Fibroblast of the aortic adventitia (primary cell): ENCODE data around the gene ABCC11. TPM values are rescaled to one million over a fixed set of nuclear protein-coding genes. Genes with fewer than 3 reads are reported as not detected.
"Not testable (repeated sequence)": the region's sequence is repeated elsewhere in the genome, so short reads cannot be mapped to it uniquely, and the experiment has no call there.

Experiments
- DNase-seq: peaks from one replicate; pipeline ENCODE4 v3.0.0-alpha.2; 2010; ENCODE audit warnings: low read depth
- H3K4me3 ChIP-seq: 2 replicates; pipeline ENCODE4 v1.5.1; 2011; ENCODE audit warnings: low read depth, mild to moderate bottlenecking, control low read depth, low read length, moderate library complexity
- total RNA-seq: library from RNA; depleted of rRNA; stranded (reverse); fragments of >200 nt; gene quantifications from 2 replicates; pipeline ENCODE4 v1.2.3, GENCODE V29; 2012; ENCODE audit warnings: low replicate concordance
- TF ChIP-seq, protein P1 (sequence below): IDR thresholded peaks from 2 replicates; pipeline ENCODE4 v1.5.1; 2011; ENCODE audit warnings: mild to moderate bottlenecking, low read length, control low read depth, inconsistent platforms; ENCODE audit not compliant: insufficient read depth

Gene ABCC11
- total RNA-seq, 1 donor: 0.09 TPM

DNA sequence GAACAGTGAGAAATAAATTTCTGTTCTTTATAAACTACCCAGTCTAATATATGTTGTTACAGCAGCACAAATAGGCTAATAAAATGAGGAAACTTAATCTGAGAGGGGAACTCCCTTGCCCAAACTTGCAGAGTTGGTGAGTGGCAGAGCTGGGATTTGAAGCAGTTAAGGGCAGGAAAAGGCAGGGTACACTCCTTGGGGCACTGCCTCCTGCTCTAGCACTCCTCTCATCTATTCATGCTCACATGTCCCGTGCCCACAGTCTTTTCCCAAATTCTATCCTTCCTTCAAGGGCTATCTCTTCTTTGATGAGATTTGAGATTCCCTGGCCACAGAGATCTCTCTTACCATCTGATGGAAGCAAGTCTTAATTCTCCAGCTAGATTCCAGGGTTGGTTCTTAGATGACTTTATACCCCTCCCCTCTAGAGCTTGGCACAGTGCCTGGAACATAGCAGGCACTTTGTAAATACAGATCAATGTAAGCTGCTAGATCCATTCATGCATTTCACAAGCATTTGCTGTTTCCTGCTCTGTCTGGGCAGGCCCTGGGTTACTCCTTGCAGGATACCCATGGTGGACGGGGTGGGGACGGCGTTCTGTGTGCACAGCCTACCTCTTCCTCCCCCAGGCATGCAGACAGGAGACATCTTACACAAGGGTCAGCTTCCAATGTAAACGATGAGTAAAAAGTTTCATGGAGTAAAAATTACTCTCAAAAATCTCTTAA is 52.3 kb downstream of the ABCC11 start:
- TF ChIP-seq, protein P1, sequence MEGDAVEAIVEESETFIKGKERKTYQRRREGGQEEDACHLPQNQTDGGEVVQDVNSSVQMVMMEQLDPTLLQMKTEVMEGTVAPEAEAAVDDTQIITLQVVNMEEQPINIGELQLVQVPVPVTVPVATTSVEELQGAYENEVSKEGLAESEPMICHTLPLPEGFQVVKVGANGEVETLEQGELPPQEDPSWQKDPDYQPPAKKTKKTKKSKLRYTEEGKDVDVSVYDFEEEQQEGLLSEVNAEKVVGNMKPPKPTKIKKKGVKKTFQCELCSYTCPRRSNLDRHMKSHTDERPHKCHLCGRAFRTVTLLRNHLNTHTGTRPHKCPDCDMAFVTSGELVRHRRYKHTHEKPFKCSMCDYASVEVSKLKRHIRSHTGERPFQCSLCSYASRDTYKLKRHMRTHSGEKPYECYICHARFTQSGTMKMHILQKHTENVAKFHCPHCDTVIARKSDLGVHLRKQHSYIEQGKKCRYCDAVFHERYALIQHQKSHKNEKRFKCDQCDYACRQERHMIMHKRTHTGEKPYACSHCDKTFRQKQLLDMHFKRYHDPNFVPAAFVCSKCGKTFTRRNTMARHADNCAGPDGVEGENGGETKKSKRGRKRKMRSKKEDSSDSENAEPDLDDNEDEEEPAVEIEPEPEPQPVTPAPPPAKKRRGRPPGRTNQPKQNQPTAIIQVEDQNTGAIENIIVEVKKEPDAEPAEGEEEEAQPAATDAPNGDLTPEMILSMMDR: no peak
- H3K4me3 ChIP-seq: no peak overlapping the region
- DNase-seq: peak; percentile 23

DNA sequence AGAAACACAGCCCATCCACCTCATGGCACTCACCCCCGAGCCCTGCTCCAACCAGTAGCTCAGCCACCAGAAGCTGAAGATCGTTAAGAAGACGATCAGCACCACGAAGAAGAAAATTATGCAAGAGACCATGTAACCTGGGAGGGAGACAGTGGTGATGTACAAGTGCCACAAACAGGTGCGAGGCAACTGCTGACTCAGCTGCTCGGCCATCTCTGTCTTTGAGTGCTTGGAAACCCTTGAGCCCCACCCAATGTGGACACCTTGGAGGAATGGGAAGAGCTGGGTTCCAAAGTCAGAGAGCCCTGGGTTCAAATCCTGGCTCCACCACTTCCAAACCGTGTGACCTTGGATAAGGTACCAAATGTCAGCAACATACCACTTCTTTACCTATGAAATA is 53.5 kb downstream of the ABCC11 start:
- DNase-seq: no peak
- no peak overlapping the region for H3K4me3 ChIP-seq
- TF ChIP-seq, protein P1: no peak

DNA sequence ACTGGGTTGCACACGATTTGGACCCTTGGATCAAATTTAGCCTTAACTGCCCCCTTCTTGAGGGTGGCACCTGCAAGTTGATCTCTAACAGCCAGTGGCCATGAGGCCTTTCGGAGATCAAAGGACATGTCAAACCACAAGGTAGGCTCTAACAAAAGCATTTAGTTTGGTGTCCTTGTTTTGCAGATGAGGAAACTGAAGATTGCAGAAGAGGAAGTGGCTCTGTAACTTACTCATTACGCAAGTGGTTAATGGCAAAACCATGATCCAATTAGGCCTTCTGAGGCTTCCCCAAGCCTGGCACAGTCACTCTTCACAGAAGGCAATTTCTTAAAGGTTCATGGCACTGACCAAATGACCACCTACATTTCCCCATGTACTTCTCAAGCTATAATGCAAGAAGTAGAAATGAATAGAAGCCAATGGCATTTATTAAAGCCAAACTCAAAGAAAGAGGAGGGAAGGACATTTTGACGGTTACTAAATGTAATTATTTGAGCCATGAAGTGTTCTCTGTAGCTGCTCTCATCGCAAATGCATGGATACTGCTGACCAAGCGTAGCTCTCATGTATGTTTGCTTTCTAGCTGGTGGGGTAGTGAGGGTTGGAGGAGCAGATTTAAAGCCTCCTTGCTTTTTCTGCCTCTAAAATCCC is 58.8 kb downstream of the ABCC11 start:
- TF ChIP-seq, protein P1: no peak
- no peak for DNase-seq
- no peak overlapping the region for H3K4me3 ChIP-seq

DNA sequence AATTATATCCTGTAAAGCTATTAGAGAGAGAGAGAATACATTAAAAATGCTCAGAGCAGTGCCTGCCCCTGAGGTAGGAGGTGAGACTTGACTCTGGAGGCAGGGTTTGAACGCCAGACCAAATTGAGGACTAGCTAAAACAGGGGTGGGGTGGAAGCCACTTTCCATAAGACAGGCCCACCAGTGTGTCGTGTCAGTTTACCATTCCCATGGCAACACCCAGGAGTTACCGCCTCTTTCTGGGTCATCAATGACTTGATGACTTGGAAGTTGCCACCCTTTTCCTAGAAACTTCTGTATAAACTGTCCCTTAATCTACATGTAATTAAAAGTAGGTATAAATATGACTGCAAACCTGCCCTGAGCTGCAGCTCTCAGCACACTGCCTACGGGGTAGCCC is 59.6 kb downstream of the ABCC11 start:
- no peak for DNase-seq

DNA sequence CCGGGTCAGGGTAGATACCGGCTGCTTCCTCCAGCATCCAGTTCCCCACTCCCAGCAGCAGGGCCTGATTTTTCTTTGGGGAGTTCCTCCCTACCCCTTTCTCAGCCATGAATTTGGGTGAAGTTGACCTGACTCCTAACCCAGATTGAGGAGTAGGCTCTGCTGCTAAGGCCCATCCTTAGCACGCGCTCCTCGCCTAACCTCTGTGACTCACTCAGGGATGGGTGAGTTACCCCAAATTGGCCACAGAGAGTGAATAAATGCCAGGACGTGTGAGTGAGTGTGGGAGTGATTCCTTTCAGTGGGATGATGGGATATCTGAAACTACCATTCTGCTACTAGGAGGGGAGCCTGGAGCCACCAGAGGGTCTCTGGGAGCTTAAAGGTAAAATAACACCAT is 62.7 kb downstream of the ABCC11 start:
- no peak overlapping the region for H3K4me3 ChIP-seq
- TF ChIP-seq, protein P1: no peak
- no peak for DNase-seq

More for the DNA sequence above, 59.6 kb downstream of the ABCC11 start:
- H3K4me3 ChIP-seq: no peak overlapping the region
- TF ChIP-seq, protein P1: no peak

DNA sequence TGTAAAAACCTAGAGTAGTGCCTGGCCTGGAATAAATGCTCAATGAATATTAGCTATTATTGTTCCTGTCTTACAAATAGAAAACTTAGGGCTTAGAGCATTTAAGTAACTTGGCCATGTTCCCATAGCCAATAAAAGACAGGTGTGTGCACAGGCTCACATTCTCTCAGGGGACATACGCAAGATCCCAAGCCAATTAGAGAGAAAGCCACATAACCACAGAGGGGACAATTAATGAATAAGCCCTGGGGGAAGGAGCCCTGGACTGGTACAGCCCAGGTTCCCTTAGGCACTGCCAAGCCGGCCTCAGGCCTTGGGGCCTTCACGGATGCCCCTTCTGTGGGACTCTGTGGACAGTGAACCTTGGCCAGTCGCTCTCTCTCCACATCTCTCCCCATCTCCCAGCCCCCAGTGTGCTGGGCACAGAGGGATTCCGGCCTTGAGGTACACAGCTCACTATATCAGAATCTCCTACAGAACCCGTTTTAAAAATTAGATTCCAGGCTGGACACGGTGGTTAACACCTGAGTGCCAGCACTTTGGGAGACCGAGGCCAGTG is 64.3 kb downstream of the ABCC11 start:
- TF ChIP-seq, protein P1: no peak
- no peak for DNase-seq
- H3K4me3 ChIP-seq: no peak overlapping the region

DNA sequence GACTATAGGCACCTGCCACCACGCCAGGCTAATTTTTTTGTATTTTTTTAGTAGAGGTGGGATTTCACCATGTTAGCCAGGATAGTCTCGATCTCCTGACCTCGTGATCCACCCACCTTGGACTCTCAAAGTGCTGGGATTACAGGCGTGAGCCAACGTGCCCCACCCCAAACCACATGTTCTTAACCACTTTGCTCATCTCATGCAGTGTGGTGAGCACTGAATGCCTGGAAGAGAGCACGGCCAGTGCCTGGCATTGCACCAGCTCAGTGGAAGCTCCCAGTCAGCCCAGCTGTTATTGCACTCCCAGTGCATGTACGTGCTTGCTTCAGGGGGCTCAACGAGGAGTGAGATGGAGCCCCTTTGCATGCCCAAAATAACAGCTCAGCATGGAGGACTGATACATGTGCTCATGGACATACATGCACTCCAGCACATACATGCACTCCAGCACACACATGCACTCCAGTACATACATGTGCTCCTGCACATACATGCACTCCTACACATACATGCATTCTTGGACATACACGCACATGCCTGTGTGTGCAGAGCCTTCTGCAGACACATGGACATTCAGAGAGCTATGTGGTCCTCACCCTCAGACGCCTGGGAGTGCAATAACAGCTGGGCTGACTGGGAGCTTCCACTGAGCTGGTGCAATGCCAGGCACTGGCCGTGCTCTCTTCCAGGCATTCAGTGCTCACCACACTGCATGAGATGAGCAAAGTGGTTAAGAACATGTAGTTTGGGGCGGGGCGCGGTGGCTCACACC is 65.4 kb downstream of the ABCC11 start:
- not testable (repeated sequence) for DNase-seq

More for the DNA sequence above, 65.4 kb downstream of the ABCC11 start:
- not testable (repeated sequence) for H3K4me3 ChIP-seq
